Activated CD8-positive, alpha-beta T cell treated with anti-CD3 and anti-CD28 coated beads for 36 hours (primary cell): ENCODE results near the gene PLCG2. TPM values are rescaled to one million over a fixed set of nuclear protein-coding genes. Genes with fewer than 3 reads are reported as not detected.

Experiments
- ATAC-seq: fragments of 200-7000 bp; cut with Tn5 transposase; one replicate; pipeline ENCODE4 v1.10.0; 2021; ENCODE audit warnings: mild to moderate bottlenecking, moderate library complexity
- CTCF ChIA-PET: fragments of 350-600 bp; sonication (Branson Sonifier 250); formaldehyde crosslinking; loops from one replicate; lab custom pipeline; 2021; ENCODE audit warnings: antibody characterized with exemption; lab: Charles Lee
- POLR2A ChIA-PET: fragments of 350-600 bp; sonication (Branson Sonifier 250); formaldehyde crosslinking; loops from one replicate; lab custom pipeline; 2021; ENCODE audit warnings: antibody characterized with exemption; lab: Charles Lee
- DNase-seq: peaks from one replicate; pipeline ENCODE4 v3.0.0-alpha.2; 2020
- H3K27ac Mint-ChIP-seq: one replicate; pipeline ENCODE4 v1.8.0; 2021; ENCODE audit warnings: mild to moderate bottlenecking, mixed read lengths
- H3K27me3 Mint-ChIP-seq: one replicate; pipeline ENCODE4 v1.8.0; 2021; ENCODE audit warnings: mixed read lengths
- H3K36me3 Mint-ChIP-seq: one replicate; pipeline ENCODE4 v1.8.0; 2021; ENCODE audit warnings: low read depth, mixed read lengths
- H3K4me1 Mint-ChIP-seq: one replicate; pipeline ENCODE4 v1.8.0; 2021; ENCODE audit warnings: low read depth, mixed read lengths
- H3K4me3 Mint-ChIP-seq: one replicate; pipeline ENCODE4 v1.8.0; 2021; ENCODE audit warnings: mild to moderate bottlenecking, moderate library complexity, mixed read lengths
- H3K9me3 Mint-ChIP-seq: one replicate; pipeline ENCODE4 v1.8.0; 2021; ENCODE audit warnings: mixed read lengths
- CTCF ChIP-seq: fragments of 200-600 bp; IDR thresholded peaks from one replicate; pipeline ENCODE4 v1.8.0; 2022; ENCODE audit warnings: antibody characterized with exemption, mild to moderate bottlenecking
- intact Hi-C: fragments of 100-400 bp; cut with micrococcal nuclease; formaldehyde crosslinking; loops from one replicate; pipeline ENCODE4 v1.10.0; 2022
- total RNA-seq, 2 experiments: library from RNA; stranded (reverse); gene quantifications; one replicate each; pipeline ENCODE4 v1.2.3, GENCODE V29; 2021

The PLCG2 gene
- total RNA-seq, 2 experiments from 2014 or later, result 12.7 to 13.7 TPM

- ATAC-seq (peak; percentile 18), DNase-seq (no peak)
- ChIA-PET CTCF (interaction anchor here (1.1 to 1.3 kb wide), 2 partner anchors 8 to 31 kb away, joined by 4 read pairs; no protein-coding TSS in a partner anchor), POLR2A (interaction anchor here (1.4 kb wide), 1 partner anchor 35 kb away, joined by 3 read pairs; no protein-coding TSS in a partner anchor)
- Mint-ChIP-seq H3K27me3 (no peaks in the 10 kb centered on the region), H3K9me3 (no peaks in the 10 kb centered on the region), H3K36me3 (no peaks in the 10 kb centered on the region), H3K4me3 (peak overlapping the region; percentile 13), H3K4me1 (peaks cover 16% of the 10 kb centered on the region), H3K27ac (peak overlapping the region; percentile 10)
- TF ChIP-seq CTCF, result no peak
- intact Hi-C loops, result no loop called here
Observed at GRCh38 chr16:81842564-81843242, 63.6 kb downstream of the PLCG2 start.

- ChIA-PET POLR2A (no interaction called here), CTCF (no interaction called here)
- no peak for TF ChIP-seq CTCF
- Mint-ChIP-seq H3K4me3 (no peak overlapping the region), H3K27me3 (no peaks in the 10 kb centered on the region), H3K9me3 (no peaks in the 10 kb centered on the region), H3K36me3 (no peaks in the 10 kb centered on the region), H3K27ac (no peak overlapping the region), H3K4me1 (peaks cover 16% of the 10 kb centered on the region)
- ATAC-seq (no peak), DNase-seq (no peak)
- intact Hi-C loops, result no loop called here
Observed at GRCh38 chr16:81843243-81843582, 64.1 kb downstream of the PLCG2 start.

- POLR2A ChIA-PET, result no interaction called here
Observed at GRCh38 chr16:81843683-81844082, 64.6 kb downstream of the PLCG2 start.

GRCh38 chr16:81846105-81846504 is 67.0 kb downstream of the PLCG2 start:
- no peaks in the 10 kb centered on the region for H3K27me3 Mint-ChIP-seq
- peaks cover 14% of the 10 kb centered on the region for H3K4me1 Mint-ChIP-seq
- ChIA-PET POLR2A (interaction anchor here (1.1 kb wide), 1 partner anchor 15 kb away, joined by 4 read pairs; no protein-coding TSS in a partner anchor), CTCF (no interaction called here)
- H3K4me3 Mint-ChIP-seq, result no peak overlapping the region
- DNase-seq, result no peak
- no peak for ATAC-seq
- H3K36me3 Mint-ChIP-seq, result no peaks in the 10 kb centered on the region
- no peak for TF ChIP-seq CTCF
- H3K9me3 Mint-ChIP-seq, result no peaks in the 10 kb centered on the region
- intact Hi-C loops, result no loop called here
- H3K27ac Mint-ChIP-seq, result no peak overlapping the region

More at GRCh38 chr16:81843683-81844082, 64.6 kb downstream of the PLCG2 start:
- no peak for DNase-seq
- intact Hi-C loops, result no loop called here
- Mint-ChIP-seq H3K27ac (no peak overlapping the region), H3K9me3 (no peaks in the 10 kb centered on the region), H3K4me1 (peaks cover 14% of the 10 kb centered on the region), H3K4me3 (no peak overlapping the region), H3K36me3 (no peaks in the 10 kb centered on the region), H3K27me3 (no peaks in the 10 kb centered on the region)
- TF ChIP-seq CTCF, result no peak
- CTCF ChIA-PET, result no interaction called here
- no peak for ATAC-seq

GRCh38 chr16:81848306-81848853 is 69.3 kb downstream of the PLCG2 start:
- Mint-ChIP-seq H3K4me1 (no peaks in the 10 kb centered on the region), H3K36me3 (no peaks in the 10 kb centered on the region), H3K4me3 (no peak overlapping the region), H3K9me3 (no peaks in the 10 kb centered on the region), H3K27me3 (no peaks in the 10 kb centered on the region), H3K27ac (no peak overlapping the region)
- intact Hi-C loops, result no loop called here
- ATAC-seq (no peak), DNase-seq (no peak)
- ChIA-PET CTCF (no interaction called here), POLR2A (no interaction called here)
- TF ChIP-seq CTCF, result no peak
